GM21528 (cell line): ENCODE measurements around the gene GNG7.
"Not testable (repeated sequence)": the region's sequence is repeated elsewhere in the genome, so short reads cannot be mapped to it uniquely, and the experiment has no call there.

ENCODE experiments used
- ATAC-seq: cut with Tn5 transposase; IDR thresholded peaks from one replicate; pipeline ENCODE4 v1.9.1; 2021; ENCODE audit warnings: mild to moderate bottlenecking, moderate library complexity; ENCODE audit not compliant: unreplicated experiment, low FRiP score

GNG7 gene

DNA sequence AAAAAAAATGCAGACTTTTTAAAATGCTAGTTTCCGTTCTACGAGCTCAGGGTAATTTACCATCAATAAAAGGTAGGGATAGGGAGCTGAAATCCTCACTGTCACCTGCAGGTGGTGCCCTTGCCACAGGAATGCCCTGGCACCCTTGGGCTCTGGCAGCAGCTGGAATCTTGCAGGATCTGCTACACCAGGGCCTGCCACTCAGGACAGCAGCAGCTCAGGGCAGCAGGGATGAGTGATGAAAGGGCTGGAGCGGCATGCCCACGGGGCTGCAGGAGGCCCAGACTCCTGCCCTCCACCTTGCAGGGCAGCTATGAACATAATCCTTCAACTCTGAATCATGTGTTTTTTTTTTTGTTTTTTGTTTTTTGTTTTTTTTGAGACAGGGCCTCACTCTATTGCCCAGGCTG, 54.0 kb downstream of the GNG7 start:
- ATAC-seq, result no peak

DNA sequence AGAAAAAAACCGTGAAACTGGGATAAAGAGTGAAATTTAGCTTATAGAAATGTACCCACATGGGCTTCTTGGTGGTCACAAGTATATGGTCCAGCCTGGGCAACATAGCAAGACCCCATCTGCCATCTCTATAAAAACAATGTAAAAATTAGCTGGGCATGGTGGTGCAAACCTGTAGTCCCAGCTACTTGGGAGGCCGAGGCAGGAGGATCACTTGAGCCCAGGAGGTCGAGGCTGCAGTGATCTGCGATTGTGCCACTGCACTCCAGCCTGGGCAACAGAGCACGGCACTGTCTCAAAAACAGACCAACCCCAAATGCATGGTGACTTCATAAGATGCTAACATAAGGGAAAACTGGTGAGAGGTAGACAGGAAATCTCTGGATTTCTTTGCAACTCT, 54.4 kb downstream of the GNG7 start:
- no peak for ATAC-seq

DNA sequence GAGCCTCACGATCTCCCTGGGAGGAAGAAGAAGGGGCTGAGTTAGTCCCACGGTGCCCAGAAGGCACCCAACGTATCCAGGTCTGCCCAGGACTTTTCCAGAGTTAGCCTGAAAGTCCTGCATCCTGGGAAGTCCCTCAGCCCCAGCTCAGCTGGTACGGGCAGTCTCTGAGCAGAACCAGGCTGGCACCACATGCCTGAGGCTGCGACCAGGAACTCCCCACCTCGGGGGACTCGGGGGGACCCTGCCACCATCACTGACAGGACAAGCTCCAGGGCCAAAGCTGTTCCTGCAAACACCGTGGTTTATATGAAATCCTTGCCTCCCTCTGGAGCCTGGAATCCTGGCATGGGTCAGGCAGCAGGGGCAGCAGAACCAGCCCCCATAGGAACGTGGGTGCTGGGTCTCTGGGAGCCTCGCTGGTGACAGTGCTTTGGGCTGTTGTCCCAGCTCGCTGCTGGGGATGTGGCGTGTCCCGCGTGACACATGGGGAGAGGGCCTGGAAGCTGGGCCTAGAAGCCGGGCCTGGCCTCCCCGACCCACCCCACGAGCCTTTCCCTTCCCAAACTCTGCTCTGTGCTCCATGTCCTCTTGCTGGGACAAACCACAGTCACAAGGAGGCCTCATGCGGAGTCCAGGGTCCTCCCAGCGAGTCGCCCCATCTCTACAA, 55.5 kb downstream of the GNG7 start:
- ATAC-seq, result no peak

DNA sequence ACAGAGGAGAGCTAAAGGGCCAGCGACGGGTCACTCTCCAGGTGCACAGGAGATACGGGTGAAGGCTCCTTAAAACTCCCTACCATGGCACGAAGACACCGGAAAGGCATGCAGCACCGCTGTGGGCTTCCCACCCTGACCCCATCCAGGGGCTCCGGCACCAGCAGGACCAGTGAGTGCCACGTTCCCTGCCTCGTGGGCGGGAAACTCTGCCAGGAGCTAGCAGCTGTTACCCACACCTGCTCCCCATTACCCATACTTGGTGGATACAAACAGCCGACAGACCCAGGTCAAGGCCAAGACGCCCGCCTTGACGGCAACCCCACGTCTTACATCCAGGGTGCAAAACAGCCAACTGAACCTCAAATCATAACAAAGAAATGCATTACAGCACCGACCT, 56.7 kb downstream of the GNG7 start:
- ATAC-seq, result no peak

DNA sequence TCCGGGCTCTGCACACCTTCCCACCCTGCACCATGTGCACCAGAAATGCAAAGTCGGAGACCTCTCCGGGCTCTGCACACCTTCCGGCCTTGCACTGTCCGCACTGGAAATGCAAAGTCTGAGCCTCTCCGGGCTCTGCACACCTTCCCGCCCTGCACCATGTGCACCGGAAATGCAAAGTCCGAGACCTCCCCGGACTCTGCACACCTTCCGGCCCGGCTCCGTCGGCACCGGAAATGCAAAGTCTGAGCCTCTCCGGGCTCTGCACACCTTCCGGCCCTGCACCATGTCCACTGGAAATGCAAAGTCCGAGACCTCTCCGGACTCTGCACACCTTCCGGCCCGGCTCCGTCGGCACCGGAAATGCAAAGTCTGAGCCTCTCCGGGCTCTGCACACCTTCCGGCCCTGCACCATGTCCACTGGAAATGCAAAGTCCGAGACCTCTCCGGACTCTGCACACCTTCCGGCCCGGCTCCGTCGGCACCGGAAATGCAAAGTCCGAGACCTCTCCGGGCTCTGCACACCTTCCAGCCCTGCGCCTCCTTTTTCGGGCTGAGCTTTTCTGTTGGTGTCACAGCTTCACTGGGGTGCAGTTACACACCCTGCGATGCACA, 59.3 kb downstream of the GNG7 start:
- not testable (repeated sequence) for ATAC-seq

DNA sequence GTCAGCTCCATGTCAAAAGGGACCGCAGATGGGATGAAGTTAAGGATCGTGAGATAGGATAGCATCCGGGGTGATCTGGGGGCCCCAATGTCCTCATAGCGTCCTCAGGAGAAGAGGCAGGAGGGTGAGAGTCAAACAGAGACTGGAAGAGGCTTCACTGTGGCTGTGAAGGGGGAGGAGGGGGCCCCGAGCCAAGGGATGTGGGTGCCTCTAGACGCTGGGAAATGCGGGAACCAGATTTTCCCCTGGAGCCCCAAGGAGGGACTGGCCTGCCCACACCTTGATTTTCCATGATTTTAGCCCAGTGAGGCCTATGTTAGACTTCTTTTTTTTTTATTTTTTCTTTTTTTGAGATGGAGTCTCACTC, 61.2 kb downstream of the GNG7 start:
- ATAC-seq, result no peak

DNA sequence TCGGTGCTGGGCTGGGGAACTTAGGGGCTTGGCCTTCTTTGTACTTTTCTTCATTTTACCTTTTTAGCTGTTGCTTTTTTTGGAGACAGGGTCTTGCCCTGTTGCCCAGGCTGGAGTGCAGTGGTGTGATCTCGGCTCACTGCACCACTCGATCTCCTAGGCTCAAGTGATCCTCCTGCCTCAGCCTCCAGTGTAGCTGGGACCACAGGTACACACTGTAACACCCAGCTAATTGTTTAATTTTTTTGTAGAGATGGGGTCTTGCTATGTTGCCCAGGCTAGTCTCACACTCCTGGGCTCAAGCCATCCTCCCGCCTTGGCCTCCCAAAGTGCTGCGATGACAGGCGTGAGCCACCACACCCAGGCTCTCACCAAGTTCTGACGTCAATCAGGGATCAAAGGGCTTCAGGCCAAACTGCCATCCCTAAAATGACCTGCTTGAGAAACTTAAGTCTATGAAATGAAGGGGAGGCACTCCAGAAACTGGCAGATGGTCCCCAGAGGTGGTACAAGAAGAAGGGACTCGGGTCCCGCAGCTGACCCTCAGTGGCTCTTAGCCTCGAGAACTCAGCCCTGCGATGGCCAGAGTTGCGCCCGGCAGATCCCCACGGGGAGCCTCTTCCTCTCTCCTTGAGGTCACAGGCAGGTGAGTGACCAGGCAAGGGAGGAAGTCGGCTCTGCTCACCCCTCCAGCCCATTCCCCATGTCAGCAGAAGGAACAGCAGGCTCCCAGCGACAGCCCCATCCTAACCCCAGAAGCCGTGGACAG, 61.7 kb downstream of the GNG7 start:
- no peak for ATAC-seq

DNA sequence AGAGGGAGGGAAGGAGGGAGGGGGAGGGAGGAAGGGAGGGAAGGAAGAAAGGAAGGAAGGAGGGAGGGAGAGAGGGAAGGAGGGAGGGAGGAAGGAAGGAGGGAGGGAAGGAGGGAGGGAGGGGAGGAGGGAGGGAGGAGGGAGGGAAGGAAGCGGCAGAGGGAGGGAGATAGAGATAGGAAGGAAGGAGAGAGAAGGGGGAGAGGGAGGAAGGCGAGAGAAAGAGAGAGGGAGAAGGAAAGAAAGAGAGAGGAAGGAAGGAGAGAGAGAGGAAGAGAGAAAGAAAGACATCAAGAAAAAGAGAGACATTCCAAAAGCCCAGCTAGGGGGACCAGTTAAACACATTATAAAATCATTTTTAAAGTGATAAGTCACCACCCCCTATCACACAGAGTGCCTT, 62.5 kb downstream of the GNG7 start:
- ATAC-seq, result no peak

DNA sequence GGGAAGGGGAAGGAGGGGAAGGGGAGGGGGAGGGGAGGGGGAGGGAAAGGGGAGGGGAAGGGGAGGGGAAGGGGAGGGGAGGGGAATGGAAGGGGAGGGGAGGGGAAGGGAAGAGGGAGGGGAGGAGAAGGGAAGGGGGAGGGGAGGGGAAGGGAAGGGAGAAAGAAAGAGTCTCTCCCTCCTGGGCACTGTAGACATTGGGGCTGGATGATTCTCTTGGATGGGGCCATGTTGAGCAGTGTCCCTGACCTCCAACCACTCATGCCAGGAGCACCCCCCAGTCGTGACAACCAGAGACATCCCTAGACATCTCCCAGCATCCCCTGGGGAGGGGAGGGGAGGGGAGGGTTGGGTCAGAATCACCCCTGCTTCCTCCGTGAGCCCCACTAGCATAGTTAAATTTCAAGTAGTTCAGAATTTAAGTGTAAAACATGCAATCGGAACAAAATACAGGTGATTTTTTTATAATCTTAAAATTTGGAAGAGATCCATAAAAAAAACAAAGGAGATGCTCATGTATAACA, 64.0 kb downstream of the GNG7 start:
- no peak for ATAC-seq

DNA sequence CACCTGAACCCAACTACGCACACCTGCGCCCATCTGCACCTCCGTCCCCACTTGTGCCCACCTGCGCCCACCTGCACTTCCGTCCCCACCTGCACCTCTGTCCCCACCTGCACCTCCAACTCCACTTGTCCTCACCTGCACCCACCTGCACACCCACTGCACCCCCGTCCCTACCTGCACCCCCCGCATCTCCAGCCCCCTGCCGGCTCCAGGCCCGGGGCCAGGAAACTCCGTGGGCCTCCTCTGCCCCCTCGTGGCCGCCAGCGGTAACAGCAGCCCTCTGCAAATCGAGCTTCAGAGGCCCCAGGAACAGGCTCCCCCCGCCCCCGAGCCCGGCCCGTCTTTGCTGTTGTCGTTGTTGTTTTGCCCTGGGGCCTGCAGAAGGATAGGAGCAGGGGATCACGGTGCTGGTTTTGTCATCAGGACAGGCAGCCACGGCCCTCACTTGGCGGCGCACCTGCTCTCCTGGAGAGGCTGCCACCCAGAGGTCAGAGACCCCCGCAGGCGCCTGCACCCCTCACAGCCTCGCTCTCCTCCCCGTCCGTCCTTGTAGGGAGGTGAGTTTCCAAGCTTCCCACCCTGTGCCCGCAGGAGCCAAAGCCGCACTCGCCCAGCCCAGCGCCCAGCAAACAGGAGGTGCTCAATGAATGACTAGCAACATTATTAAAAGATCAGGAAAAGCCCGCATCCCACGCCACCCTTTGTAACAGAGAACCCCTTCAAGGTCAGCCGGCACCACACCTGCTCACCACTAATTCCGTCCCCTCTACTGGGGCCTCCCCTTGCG, 65.4 kb downstream of the GNG7 start:
- ATAC-seq, result no peak

DNA sequence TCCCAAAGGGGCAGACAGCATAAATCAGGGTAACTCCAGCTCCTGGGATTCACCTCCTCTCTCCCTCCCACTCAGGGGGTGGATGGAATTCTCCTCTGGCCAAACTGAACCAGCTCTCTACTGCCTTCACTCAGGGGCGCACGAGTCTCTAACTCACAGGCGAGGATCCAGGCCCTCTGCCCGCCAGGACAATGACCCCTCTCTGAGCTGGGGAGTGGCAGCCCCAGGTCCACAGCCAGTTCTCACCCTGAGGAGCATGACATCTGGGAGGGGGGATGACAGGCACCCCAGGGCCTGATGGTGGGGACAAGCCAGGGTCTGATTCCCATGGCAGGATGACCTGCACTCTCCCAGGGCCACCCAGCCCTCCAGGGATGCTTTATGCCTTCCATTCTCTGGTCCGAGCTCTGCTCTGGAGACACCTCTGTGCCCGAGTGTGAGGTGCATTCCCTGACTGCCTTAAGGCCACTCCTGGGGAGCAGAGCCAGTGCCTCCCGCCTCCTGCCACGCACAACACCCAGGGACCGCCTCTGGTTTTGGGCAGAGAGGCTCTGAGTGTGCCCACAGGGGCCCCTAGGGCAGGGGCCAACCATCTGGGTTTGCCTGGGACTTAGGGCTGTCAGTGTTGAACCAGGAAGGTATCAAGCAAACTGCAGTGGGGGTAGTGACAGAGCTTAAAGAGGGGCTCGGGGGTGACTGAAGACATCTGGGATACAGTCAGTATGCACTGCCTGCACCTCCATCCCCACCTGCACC, 66.2 kb downstream of the GNG7 start:
- no peak for ATAC-seq

DNA sequence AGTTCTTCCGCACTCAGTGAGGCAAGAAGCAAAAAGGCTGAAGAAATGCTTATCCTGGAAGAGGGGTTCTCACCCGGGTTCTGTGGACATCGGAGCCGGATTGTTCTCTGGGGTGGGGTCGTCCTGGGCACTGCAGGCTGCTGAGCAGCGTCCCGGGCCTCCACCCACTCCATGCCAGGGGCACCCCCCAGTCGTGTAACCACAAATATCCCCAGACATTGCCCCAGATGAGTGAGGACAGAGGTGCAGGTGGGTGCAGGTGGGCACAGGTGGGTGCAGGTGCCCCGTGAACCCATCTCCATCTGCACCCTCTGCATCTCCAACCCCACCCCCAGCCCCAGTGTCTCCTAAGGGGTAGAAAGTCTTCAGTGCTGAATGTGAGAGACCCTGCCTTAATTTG, 67.5 kb downstream of the GNG7 start:
- no peak for ATAC-seq

DNA sequence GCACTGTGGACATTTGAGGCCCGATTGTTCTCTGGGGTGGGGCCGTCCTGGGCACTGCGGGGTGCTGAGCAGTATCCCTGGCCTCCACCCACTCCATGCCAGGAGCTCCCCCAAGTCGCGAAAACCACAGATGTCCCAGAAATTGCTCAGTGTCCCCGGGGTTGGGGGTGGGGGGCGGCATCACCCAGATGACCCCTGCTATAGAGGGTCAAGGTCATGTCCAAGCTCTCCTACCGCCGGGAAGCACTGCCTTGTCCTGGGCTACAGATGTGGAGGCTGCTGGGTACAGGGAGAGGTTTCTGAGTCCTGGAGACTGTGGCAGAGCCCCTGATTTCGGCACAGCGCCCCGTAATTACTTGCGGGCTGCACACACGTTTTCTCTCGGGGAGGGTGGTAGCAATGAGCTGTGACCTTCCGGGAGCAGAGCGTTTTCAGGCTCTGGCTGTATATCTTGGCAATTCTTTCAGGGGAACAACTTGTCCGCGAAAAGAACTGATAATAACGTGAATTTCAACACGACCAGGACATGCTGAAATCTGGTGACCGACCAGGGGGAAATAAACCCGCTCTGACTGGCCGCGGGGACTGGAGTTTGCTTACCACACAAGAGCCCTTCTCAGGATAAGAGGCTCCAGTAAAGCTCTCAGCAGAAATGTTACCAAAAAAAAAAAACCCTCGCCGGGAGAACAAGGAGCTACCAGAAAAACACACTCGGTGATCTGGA, 68.1 kb downstream of the GNG7 start:
- no peak for ATAC-seq

DNA sequence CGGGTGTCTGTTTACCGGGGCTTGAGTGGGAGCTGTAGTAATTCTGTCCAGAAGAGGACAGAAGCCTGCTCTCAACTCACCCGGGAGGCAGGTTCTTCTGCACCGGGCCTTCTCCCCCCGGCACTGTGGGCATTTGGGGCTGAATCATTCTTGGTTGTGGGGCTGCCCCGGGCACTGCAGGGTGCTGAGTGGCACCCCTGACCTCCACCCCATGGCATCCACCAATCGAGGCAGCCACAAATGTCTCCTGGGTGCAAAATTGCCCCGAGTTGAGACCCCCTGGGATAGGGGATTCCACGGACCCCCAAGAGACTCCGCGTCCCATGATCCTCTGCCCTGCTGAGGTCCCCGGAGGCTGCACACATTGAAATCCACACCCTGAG, 68.8 kb downstream of the GNG7 start:
- ATAC-seq, result no peak

DNA sequence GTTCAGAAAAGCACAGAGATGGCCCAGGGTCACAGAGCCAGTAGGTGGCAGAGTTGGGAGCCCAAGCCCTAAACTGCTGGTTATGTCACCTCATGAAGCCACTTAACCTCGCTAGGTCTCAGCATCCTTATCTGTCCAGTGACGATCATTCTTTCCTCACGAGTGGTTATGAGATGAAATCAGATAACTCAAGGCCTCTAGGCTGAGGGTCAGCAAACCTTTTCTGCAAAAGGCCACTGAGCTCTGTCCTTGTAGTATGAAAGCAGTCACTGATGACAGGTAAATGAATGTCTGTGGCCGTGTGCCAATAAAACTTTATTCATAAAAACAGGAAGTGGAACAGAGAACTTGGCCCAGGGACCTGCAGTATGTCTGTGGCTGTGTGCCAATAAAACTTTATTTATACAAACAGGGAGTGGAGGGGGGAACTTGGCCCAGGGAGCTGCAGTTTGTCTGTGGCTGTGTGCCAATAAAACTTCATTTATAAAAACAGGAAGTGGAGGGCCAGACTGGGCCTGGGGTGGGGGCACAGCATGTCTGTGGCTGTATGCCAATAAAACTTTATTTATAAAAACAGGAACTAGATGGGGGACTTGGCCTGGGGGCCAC, 71.2 kb downstream of the GNG7 start:
- ATAC-seq, result no peak

DNA sequence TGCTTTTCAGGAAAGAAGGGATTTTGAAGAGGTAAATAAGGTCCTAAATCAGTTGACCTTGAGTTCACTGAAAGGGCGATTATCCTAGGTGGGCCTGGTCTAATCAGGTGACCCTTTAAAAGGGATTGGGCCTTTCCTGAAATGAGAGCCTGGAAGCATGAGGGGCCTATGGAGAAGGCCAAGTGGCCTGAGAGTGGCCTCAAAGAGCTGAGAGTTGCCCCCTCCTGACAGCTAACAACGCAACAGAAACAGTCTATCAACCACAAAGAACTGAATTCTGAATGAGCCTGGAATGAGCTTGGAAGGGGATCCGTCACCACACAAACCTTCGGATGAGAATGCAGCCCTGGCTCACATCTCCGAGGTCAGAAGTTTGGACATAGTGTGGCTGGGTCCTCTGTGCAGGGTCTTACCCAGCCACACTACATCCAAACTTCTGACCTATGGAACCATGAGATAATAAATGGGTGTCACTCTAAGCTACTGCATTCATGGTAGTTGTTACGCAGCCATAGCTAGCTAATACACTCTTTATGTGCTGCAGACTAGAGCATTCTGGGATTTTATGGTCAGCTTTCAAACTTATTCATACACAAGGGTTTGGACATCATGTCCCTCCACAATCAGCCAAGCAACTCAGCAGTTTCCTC, 72.0 kb downstream of the GNG7 start:
- no peak for ATAC-seq

DNA sequence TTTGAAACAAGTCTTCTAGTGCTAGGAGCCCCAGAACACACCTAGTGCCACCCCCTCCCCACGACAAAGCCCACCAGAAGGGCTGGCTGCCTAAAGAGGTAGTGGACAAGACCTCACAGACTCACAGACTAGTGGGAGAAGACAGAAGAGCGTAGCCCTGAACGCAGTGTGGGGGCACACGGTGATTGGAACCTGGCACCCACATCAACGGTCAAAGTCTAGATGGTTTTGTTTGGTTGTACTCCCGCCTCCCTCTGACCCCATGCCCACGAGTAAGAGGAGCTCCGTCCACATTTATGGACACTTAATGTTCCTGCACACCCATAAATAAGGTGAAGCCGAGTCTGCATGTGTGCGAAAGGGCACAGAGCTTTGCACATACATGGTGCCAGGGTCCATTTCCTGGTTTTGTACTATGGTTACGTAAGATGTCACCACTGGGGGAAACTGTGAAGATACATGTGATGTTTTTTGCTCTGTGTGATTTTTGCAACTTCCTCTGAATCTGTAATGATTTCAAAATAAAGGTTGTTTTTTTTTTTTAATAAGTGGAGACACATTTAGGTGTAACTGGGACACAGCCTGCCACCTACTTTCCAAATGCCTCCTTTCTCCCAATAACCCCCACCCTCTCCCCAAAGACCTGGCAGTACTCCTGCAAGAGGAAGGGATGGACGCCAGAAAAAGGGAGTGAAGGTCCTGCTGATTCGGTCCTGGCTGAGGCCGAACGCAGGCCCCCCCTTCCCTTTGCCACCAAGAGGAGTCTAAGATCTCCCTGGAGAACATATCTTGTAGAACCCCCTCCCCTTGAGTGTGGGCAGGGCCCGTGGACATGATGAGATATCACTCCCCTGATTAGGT, 72.8 kb downstream of the GNG7 start:
- no peak for ATAC-seq

DNA sequence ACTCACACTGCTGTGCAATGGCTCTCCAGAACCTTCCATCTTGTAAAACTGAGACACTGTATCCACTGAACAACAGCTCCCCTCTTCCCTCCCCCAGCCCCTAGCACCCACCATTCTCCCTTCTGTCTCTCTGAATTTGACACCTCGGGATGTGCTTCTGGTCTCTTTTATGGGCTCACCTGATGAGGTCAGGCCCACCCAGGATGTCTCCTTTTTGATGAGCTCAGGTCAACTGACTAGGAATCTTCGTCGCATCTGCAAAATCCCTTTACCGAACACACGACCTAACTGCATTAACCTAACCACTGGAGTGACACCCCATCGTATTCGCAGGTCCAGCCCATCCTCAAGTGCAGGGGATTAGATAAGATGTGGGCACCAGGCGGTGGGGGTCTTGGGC, 73.9 kb downstream of the GNG7 start:
- no peak for ATAC-seq
